AG04449 (cell line): Measurements from ENCODE around the gene B4GALT2.

Experiments
- CTCF ChIA-PET: fragments of 350-600 bp; formaldehyde crosslinking; extraction: SDS; loops from one replicate; lab custom pipeline; 2021; ENCODE audit warnings: antibody characterized with exemption; lab: Yijun Ruan, JAX
- POLR2A ChIA-PET: fragments of 400-600, 350-600 bp; formaldehyde crosslinking; extraction: SDS; loops from one replicate; lab custom pipeline; 2020; ENCODE audit warnings: antibody characterized with exemption, inconsistent platforms; lab: Yijun Ruan, JAX
- DNase-seq: peaks from one replicate; pipeline ENCODE4 v3.0.0-alpha.2; 2010; ENCODE audit warnings: low read depth, low spot score
- H3K4me3 ChIP-seq: 2 replicates; pipeline ENCODE4 v1.5.1; 2011; ENCODE audit warnings: low read depth, mild to moderate bottlenecking, control low read depth, low read length
- TF ChIP-seq, protein P1 (sequence below): IDR thresholded peaks from one replicate; pipeline ENCODE4 v1.5.1; 2011; ENCODE audit warnings: mild to moderate bottlenecking, moderate library complexity, low read length, control low read depth, inconsistent platforms; ENCODE audit not compliant: insufficient read depth; ENCODE audit errors: missing control alignments

B4GALT2 gene

DNA sequence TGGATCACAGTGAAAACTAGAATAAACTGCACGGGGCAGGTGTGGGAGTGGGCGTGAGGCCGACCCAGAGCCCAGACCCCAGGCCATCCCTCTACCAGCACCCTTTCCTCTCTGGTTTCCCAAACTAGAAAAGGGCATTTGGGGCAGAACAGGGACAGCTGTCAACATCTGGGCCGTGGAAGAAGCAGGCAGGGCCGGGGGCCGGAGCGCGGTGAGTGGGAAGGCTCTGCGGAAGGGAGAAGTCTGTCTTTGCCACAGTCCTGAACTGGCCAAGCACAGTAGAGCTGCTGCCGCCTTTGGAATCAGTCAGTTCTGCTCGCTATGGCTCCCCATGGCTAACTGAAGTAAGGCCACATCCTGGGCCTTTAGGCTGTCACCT lies 19.0 kb downstream of the B4GALT2 start:
- TF ChIP-seq, protein P1, sequence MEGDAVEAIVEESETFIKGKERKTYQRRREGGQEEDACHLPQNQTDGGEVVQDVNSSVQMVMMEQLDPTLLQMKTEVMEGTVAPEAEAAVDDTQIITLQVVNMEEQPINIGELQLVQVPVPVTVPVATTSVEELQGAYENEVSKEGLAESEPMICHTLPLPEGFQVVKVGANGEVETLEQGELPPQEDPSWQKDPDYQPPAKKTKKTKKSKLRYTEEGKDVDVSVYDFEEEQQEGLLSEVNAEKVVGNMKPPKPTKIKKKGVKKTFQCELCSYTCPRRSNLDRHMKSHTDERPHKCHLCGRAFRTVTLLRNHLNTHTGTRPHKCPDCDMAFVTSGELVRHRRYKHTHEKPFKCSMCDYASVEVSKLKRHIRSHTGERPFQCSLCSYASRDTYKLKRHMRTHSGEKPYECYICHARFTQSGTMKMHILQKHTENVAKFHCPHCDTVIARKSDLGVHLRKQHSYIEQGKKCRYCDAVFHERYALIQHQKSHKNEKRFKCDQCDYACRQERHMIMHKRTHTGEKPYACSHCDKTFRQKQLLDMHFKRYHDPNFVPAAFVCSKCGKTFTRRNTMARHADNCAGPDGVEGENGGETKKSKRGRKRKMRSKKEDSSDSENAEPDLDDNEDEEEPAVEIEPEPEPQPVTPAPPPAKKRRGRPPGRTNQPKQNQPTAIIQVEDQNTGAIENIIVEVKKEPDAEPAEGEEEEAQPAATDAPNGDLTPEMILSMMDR = no peak
- ChIA-PET POLR2A (no interaction called here), CTCF (interaction anchor here (11.3 kb wide), 1 partner anchor 47 kb away, joined by 313 read pairs; no protein-coding TSS in a partner anchor)
- no peak for DNase-seq
- no peak overlapping the region for H3K4me3 ChIP-seq

DNA sequence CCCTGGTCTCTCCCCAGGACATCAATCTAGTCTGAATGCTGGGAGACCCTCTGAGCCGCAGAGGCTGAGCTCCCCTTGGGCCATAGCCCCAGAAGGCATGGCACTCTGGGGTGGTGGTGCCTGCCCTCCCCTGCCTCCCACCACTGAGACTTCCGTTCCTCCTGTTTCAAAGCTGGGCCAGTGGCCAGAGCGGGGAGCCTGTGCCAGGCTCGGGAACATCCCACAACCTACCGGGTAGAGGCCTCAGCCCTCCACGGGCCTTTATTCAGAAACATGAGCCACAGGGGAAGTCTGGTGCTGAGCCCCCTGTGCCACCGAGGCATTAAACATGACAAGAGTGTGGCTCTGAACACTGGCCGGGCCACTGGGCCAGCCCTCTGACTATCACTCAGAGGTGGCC lies 20.4 kb downstream of the B4GALT2 start:
- ChIA-PET POLR2A (no interaction called here), CTCF (interaction anchor here (1.1 to 11.3 kb wide), 4 partner anchors 12 to 236 kb away, joined by 4 to 313 read pairs (median 5); no protein-coding TSS in a partner anchor)
- no peak for DNase-seq
- no peak overlapping the region for H3K4me3 ChIP-seq
- TF ChIP-seq, protein P1 = no peak

DNA sequence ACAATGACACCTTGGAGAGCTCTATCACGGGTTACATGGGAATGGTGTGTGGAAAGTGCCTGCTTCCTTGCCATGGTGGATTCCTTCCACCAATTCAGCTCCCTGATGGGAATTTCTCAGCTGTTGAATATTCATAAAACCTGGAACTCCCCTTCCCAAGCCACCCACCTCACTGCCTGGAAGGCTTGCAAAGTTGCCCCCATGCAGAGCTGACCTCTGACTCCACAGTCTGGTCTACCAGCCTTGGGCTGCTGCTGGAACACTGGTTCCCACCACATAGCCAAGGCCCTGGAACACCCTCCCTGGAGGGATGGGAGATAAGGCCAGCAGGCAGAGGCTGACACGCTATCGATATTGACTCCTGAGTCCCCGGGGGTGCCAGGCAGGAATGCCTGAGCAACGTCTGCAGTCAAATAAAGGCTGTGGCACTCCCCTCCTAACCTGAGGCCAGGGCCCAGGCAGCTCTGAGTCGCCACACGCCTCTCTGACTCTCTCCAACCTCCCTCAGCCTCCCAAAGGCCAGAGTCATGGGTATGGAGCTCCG lies 21.2 kb downstream of the B4GALT2 start:
- TF ChIP-seq, protein P1 = no peak
- ChIA-PET CTCF (interaction anchor here (1.1 to 11.3 kb wide), 4 partner anchors 11 to 236 kb away, joined by 4 to 313 read pairs (median 6); no protein-coding TSS in a partner anchor), POLR2A (no interaction called here)
- no peak for DNase-seq
- H3K4me3 ChIP-seq = no peak overlapping the region

DNA sequence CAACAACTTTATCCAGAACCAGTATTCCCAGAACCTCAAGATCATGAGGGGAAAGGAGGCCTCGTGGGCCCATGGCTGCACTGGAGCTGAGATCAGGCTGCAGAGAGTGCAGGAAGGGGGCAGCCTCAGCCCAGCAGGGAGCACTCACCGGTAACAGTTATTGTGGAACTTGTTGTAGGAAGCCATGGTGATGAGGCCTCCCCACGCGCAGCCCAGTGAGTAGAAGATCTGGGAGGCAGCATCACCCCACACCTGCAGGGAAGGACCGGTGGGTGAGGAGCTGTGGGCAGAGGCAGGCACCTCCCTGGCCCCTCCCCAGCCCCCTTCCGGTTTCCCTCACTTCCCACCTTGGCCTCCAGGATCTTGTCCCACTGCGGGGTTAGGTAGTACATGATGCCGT lies 23.2 kb downstream of the B4GALT2 start:
- no peak overlapping the region for H3K4me3 ChIP-seq
- no peak for DNase-seq
- ChIA-PET CTCF (interaction anchor here (1.3 to 11.3 kb wide), 5 partner anchors 9 to 238 kb away, joined by 4 to 313 read pairs (median 17); no protein-coding TSS in a partner anchor), POLR2A (no interaction called here)
- TF ChIP-seq, protein P1 = no peak

DNA sequence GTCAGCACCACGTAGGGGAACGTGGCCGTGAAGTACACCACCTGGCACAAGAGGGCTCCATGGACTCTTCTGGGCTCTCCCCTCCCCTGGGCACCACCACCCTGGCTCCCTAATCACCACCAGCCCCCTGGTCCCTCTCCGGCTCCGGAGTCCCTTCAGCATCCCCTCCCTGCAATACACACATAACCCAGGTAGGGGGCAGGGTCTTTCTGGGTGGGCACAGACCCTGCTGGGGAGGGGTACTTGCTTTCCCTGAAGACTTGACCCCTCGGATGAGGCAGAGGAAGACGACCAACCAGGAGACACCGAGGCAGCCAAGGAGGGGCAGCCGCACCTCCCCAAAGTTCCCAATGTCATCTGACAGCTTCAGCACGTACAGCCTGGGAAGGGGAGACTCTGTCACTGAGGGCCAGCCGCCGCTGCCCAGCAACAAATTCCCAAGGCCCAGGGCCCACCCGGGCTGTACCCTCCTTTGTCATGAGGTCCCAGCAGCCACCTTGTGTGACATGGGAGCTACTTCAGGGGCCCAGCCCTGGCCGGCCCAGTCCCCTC lies 23.7 kb downstream of the B4GALT2 start:
- POLR2A ChIA-PET = no interaction called here
- CTCF ChIA-PET = interaction anchor here (1.3 to 11.3 kb wide), 5 partner anchors 10 to 239 kb away, joined by 4 to 313 read pairs (median 17); no protein-coding TSS in a partner anchor

DNA sequence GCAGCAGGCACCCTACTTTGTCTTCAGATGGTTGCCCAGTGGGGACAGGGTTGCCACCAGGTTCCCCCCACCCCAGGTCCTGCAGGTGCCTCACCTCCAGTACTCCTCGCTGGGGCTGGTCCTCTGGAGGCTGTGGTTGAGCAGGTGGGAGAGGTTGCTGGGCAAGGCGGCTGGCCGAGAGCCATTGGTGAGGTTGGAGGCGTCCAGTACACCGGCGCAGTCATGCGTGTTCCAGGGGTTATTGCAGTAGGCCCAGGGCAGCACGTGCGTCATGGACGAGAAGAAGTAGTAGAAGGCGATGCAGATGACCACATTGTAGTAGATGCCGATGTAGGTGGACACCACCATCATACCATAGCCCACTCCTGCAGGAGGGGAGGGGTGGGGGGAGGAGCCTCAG lies 29.2 kb downstream of the B4GALT2 start:
- CTCF ChIA-PET = interaction anchor here (1.2 to 11.3 kb wide), 2 partner anchors 28 to 37 kb away, joined by 3 to 313 read pairs; no protein-coding TSS in a partner anchor
- TF ChIP-seq, protein P1 = no peak
- POLR2A ChIA-PET = no interaction called here
- H3K4me3 ChIP-seq = no peak overlapping the region
- no peak for DNase-seq

More for the DNA sequence above, 23.7 kb downstream of the B4GALT2 start:
- TF ChIP-seq, protein P1 = no peak
- H3K4me3 ChIP-seq = no peak overlapping the region
- DNase-seq = no peak
